ENCODE measurements around the gene S100A13.
"Not testable (repeated sequence)": the region's sequence is repeated elsewhere in the genome, so short reads cannot be mapped to it uniquely, and the experiment has no call there.

Gene S100A13

GRCh38 chr1:153647346-153647714 lies 20.0 kb upstream of the S100A13 start:
- no peak for DNase-seq

GRCh38 chr1:153646672-153647345 lies 19.5 kb upstream of the S100A13 start:
- no peak for DNase-seq

- no peak for DNase-seq
Measured at GRCh38 chr1:153643816-153644215, 16.5 kb upstream of the S100A13 start.

GRCh38 chr1:153643100-153643499 lies 15.8 kb upstream of the S100A13 start:
- no peak for DNase-seq

- DNase-seq, result no peak
Measured at GRCh38 chr1:153642161-153642560, 14.9 kb upstream of the S100A13 start.

GRCh38 chr1:153640861-153641260 lies 13.6 kb upstream of the S100A13 start:
- no peak for DNase-seq

GRCh38 chr1:153640213-153640612 lies 12.9 kb upstream of the S100A13 start:
- DNase-seq, result not testable (repeated sequence)

GRCh38 chr1:153639280-153639679 lies 12.0 kb upstream of the S100A13 start:
- no peak for DNase-seq

GRCh38 chr1:153638261-153638660 lies 11.0 kb upstream of the S100A13 start:
- no peak for DNase-seq

- no peak for DNase-seq
Measured at GRCh38 chr1:153636312-153636711, 9.0 kb upstream of the S100A13 start.

GRCh38 chr1:153635872-153636271 lies 8.6 kb upstream of the S100A13 start:
- no peak for DNase-seq

GRCh38 chr1:153633754-153634665 lies 6.7 kb upstream of the S100A13 start, which contains the start of gene CHTOP:
Gene CHTOP, plus strand, starts transcription at chr1:153634066. Its CDS starts 2,523 bp downstream, at chr1:153636589.
- peak; percentile 93 for DNase-seq

GRCh38 chr1:153633161-153633753 lies 6.0 kb upstream of the S100A13 start:
- DNase-seq, result no peak

GRCh38 chr1:153631047-153632022 lies 4.0 kb upstream of the S100A13 start:
- DNase-seq, result no peak

- no peak for DNase-seq
Measured at GRCh38 chr1:153630384-153630783, 3.1 kb upstream of the S100A13 start.

GRCh38 chr1:153629971-153630370 lies 2.7 kb upstream of the S100A13 start:
- DNase-seq, result no peak

GRCh38 chr1:153629343-153629665 lies 2.0 kb upstream of the S100A13 start:
- DNase-seq, result no peak

GRCh38 chr1:153628638-153629342 lies 1.5 kb upstream of the S100A13 start:
- no peak for DNase-seq

GRCh38 chr1:153627715-153628626 lies 666 bp upstream of the S100A13 start, which contains the start of gene S100A1:
Gene S100A1, plus strand, starts transcription at chr1:153628434. Its CDS starts 2,088 bp downstream, at chr1:153630522.
- DNase-seq, result no peak

GRCh38 chr1:153626477-153626903 lies 815 bp downstream of the S100A13 start:
- DNase-seq, result no peak
